GM19324 (cell line): ENCODE results near the gene SLC66A1.

ENCODE experiments used
- ATAC-seq: cut with Tn5 transposase; IDR thresholded peaks from one replicate; pipeline ENCODE4 v1.9.1; 2021; ENCODE audit warnings: mild to moderate bottlenecking, moderate library complexity; ENCODE audit not compliant: unreplicated experiment, low FRiP score

Gene SLC66A1

DNA sequence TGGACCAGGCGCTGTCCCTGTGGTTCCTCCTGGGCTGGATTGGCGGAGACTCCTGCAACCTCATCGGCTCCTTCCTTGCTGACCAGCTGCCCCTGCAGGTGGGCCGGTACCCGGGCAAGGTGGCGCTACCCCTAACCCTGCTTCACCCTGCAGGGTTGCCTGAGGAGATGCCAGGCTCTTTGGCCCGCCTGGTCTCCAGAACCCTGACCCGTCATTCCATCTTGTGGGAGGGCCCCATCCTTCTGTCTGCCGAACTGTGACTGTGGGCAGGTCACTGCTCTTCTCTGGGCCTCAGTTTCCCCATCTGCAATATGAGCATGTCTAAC lies 12.5 kb downstream of the SLC66A1 start:
- ATAC-seq = no peak

DNA sequence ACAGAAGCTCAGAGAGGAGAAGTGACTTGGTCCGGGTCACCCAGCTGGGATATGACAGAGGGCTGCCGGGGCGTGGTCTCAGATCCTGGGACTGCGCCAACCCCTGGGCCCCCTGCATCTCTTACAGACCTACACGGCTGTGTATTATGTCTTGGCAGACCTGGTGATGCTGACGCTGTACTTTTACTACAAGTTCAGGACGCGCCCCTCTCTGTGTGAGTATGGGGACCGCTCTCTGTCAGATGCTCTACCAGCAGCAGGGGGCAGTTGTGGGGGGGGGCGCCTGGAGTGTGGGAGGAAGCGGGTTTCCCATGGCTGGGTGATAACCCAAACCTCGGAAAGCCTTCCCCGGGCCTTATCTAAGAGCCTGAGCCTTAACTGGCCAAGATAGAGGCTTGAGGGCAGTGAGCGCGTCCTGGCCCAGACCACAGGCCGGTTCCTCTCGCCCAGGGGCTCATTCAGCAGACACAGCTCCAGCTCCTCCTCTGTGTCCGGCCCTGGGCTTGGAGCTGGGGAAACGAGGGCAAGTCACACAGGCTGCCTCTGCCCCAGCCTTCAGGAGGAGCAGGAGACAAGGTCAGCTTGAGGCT lies 13.3 kb downstream of the SLC66A1 start:
- no peak for ATAC-seq

DNA sequence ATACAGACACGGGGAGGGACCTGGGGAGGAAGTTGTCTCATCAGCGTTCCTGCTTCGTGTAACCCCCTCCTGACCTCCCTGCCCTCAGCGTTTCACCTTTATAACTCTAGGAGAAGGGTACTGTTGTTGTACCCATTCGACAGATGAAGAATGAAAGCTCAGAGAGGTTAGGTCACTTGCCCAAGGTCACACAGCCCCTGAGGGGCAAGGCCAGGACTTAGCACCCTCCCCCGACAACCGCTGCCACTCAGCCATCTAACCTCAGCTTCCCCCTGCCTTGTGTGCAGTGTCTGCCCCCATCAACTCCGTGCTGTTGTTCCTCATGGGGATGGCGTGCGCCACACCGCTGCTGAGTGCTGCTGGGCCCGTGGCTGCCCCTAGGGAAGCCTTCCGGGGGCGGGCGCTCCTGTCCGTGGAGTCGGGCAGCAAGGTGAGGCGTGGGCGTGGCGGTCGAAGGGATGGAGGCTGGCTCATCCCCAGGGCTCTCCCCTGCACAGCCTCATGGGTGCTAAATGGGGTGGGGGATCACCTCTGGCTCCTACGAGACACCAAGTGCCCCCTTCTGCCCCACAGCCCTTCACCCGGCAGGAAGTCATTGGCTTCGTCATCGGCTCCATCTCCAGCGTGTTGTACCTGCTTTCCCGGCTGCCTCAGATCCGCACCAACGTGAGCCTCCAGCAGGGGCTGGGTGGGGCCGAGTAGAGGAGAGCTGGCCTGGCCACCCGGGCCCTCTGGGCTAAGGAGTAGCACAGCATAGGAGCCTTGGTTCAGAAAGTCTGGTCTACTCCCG lies 14.0 kb downstream of the SLC66A1 start:
- ATAC-seq = no peak

DNA sequence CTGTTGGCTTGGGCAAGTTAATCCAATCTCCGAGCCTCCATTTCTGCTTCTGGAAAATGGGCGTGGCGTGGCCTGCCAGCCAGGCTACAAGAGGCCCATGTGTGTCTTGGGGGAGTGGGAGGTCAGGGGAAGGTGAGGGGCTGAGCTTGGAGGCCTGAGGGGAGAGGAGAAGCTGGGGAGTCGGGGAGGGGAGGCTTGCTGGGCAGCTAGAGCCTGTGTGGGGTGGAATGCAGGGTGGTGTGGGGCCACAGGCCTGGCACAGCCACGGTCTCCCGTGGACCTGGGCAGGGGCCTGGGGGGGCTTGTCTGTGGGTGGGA lies 14.6 kb downstream of the SLC66A1 start:
- ATAC-seq = no peak

DNA sequence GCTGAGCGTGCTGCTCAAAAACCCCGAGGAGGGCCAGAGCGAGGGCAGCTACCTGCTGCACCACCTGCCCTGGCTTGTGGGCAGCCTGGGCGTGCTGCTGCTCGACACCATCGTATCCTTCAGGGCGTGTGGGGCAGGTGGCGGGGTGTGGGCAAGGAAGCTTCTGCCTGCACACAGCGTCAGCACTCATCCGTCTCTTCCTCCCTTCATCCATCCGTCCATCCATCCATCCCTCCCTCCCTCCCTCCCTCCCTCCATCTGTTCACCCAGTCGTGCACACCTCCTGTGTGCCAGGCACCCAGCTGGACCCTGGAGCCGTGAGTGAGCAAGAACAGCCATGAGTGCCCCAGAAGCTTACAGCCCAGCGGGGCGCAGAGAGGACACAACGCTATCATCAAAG lies 15.2 kb downstream of the SLC66A1 start:
- no peak for ATAC-seq

DNA sequence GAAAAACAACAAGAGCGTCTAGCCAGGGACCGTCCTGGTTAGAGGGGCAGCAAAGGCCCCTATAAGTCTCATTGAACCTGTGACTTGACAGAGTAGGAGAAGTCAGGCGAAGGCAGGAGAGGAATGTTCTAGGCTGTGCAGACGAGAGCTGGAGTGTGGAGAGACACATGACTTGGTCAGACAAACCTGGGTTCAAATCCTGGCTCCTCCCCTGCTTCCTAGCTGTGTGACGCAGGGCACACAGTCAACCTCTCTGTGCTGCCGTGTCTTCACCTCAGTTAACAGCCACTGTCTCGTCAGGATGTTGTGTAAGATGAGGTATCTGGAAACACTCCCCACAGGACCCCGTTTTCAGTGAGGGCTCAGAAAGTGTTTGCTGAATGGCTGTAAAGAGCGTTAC lies 15.6 kb downstream of the SLC66A1 start:
- ATAC-seq = no peak

DNA sequence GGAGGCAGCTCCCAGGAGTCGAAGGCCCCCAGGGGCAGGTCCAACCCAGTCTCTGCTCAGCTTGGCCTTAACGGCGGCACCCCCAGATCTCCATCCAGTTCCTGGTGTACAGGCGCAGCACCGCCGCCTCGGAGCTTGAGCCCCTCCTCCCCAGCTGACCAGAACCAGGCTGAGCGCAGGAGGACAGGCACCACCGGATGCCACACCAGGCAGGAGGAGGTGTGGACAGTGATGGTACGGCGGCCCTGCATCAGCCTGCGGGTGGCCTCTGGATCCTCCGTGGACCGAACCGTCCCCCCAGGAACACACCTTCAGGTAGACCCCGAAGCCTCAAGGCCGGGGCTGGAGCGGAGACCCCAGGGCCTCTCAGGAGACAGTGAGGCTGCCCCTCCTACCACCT lies 16.4 kb downstream of the SLC66A1 start:
- ATAC-seq = no peak

DNA sequence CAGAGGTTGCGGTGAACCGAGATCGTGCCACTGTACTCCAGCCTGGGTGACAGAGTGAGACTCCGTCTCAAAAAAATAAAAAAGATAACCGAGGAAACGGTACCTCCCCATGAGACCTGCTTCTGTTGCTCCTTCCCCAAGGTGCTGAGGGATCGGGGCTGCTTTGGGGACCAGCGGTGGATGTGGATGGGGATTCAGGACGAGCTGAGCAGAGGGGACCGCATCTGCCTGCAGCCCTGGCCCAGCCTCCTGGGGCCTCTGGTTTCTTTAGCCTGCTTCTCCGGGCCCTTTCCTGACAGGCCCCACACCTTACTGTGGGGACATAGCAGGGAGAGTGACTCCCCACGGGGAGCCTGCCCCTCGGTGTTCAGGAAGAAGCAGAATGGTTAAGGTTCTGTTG lies 17.1 kb downstream of the SLC66A1 start:
- no peak for ATAC-seq

DNA sequence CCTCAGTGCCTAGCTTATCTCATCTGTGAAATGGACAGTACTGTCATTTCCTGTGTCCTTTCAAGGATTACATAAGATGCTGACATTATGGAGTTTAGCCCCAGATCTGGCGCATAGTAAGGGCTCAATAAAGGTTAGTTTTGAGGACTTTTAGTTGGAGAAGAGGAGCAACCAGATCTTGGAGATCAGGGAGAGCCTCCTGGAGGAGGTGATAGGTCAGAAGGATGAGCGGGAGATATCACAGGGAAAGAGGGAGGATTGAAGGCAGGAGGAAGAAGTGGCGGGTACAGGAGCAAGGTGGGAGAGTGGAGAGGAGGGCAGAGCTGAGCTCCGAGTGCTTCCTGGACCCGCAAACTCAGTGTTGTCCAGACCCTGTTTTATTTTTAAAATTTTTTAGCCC lies 17.5 kb downstream of the SLC66A1 start:
- ATAC-seq = no peak

DNA sequence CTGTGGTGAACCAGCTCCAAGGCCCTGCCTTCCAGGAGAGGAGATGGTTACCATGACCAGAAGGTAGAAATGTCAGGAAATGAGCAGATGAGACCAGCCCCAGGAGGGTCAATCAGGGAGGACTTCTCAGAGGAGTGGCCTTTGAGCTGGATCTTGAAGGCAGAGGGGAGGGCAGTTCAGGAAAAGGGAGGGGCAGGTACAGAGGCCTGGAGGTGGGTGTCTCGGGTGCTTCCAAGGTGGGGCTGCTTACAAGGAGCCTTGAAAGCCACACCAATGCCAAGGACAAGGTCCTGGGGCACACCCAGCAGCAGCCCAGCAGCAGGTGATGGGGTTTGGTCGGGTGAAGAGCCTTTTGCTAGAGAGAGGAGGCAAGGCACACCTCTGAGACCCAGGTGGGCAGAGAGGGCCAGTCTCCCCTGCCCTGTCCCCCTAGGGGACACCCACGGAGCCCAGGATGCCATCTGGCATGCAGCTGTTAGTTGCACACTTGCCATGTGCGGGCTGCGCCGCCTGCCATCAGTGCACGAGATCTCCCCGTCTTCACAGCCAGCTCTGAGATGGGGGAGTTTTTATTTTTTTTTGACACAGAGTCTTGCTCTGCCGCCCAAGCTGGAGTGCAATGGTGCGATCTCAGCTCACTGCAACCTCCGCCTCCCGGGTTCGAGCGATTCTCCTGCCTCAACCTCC lies 18.5 kb downstream of the SLC66A1 start:
- no peak for ATAC-seq

DNA sequence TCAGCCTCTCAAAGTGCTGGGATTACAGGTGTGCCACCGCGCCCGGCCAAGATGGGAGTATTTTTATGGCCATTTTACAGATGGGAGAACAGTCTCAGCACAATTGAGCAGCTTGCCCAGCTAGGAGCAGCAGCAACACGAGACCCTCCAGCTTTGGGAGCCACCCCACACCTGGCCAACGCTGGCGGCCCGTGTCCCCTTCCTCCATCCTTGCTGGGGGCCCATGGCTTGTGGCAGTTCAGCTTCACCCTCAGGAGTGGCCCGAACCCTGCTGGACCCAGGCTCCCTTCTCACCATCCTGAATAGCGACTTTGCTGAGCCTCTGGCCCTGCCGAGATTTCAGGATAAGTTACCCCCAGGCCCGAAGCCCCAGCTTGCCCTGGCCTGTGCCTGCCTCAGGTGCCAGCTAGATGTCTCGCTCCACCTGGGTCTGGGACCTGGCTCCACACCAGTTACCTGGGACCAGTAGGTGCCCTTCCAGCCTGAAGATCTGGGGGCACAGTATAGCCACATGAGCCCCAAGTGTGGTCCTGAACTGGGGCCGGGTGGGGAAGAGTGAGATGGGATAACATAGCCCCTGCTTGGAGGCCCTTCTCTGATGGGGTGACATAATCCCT lies 19.2 kb downstream of the SLC66A1 start:
- no peak for ATAC-seq

DNA sequence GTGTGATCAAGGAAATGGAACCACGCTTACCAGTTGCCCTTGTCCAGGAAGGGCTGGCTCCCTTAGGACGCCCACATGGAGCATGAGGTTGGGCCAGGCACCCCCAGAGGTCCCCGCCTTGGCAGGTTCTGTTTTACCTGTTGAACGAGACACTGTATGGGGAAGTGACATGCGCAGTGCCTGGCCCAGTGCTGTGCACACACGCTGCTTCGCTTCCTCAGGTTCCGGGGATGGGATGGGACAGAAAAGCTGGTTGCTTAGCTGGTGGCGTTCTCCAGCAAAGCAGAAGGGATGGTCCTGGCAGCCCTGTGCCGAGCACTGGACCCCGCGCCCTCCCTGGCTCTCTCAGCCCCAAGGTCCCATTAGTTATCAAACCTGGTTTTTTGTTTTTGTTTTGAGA lies 20.7 kb downstream of the SLC66A1 start:
- ATAC-seq = no peak

DNA sequence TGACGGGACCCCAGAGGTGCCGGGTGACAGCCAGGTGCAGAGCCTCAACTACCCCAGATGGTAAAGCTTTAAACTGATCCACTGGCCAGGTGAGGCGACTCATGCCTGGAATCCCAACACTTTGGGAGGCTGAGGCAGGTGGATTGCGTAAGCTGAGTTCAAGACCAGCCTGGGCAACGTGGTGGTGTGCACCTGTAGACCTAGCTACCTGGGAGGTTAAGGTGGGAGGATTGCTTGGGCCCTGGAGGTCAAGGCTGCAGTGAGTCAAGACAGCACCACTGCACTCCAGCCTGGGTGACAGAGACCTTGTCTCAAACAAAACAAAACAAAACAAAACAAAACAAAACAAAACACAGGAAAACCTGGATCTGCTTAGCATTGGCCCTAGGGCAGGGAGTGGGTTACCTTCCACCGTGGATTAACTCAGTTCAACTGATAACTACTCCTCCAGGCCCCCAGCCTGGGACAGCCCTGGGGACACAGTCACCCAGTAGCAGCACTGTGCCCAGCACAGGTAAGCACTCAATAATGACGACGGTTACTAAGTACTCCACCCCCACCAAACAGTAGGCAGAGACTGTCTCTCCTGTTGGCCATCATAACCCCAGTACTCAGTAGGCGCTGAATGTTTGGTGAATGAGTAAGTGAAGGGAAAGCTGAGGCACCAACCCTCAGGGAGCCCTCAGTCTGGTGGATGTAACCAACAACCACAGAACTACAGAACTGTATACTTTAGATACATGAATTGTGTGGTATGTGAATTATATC lies 21.6 kb downstream of the SLC66A1 start:
- ATAC-seq = no peak

DNA sequence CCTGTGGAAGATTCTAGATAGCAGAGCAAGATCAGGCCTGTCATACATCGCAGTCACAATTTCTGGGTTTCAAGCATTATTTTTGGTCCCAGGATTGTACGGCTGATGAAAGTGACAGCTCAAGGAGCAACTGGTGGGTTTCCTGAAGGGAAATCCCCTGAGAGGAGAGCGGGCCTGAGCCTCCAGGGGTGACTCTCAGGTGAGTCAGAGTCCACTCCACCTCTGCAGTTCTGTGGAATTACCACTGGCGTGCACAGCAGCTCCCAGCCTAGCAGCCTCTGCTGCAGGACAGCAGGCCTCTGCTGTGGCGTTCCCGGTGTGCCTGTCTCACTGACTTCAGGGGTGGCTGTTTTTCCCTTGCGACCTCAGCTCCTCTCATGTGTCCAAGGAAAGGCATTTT lies 24.4 kb downstream of the SLC66A1 start:
- no peak for ATAC-seq

DNA sequence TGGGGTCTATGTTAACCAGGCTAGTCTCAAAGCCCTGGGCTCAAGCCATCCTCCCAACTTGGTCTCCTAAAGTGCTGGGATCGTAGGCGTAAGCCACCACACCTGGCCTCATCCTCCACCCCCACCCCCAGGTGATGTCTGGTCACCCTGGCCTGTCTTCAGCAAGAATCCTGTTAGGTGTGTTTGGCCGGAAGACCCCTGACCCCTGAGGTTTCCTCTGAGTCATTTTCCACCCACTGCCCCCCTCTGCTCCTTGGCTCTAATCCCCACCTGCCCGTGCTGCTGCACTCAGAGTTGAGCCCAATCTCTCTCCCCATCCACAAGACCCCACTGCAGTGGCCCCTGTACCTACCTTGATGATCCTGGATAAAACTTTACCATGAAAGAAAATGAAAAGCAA lies 25.2 kb downstream of the SLC66A1 start:
- no peak for ATAC-seq

DNA sequence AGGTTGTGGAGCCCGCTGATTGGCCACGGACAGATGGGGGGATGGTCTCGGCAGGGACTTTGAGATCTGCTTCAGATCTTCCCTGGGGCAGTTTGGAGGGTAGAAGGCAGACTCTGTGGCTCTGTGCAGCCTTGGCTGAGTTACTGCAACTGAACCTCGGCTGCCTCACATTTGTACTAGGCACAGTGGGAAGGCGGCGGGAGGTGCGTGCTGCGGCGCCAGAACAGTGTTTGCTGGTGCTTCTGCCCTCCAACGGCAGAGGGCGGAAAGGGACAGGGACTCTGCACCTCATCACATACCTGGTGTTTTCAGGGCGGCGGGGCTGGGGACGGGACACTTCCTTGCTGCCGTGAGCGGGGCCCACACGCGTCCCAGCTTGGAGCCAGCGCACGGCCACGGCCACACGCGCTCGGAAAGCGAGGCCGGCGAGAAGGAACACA lies 26.2 kb downstream of the SLC66A1 start:
- ATAC-seq = no peak

DNA sequence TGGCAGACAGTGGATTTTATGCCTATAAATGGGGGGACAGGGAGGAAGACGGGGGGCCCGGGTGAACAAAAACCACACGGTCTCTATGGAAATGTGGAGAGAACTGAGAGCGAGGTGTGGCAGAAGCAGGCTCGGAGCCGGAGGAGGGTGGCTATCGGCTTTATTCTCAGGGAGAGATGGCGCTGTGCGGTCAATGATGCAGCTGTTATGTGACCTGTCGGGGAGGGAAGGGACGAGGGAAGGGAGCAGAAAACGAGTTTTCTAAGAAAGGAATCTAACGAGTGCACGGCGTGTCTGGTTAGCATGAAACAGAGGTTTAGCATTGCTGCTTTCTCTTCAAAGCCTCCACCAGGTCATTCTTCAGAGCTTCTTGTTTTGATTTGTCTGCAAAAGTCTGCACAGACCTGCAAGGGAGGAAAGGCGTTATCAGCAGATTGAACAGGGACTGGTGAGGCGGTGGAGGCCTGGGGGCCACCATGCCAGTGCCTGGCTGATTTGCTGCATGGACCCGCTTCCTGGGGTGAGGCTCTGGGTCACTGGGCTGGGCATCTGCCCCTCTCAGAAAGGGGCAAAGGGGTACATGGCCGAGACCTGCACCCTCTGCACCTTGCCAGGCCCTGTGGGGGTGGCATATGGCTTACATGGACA lies 27.2 kb downstream of the SLC66A1 start:
- no peak for ATAC-seq

DNA sequence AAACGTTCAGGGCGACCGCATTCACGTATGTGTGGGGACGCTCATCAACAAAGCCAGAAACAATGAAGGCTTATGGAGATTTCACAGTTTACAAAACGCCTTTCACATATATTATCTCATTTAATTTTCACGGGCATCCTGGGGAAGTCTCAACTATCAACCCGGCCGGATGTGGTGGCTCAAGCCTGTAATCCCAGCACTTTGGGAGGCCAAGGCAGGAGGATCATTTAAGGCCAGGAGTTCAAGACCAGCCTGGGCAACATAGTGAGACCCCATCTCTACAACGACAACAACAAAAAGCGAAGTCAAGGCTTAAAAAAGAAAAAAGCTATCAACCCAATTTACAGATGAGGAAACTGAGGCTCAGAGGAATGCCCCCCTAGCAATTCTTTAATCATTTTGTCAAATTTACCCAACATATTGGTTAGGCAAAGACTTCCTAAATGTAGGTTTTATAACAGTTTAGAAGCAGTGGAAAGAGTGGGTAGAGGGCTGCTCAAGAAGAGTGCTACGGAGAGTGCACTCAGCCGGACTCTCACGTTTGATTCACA lies 28.3 kb downstream of the SLC66A1 start:
- ATAC-seq = no peak

DNA sequence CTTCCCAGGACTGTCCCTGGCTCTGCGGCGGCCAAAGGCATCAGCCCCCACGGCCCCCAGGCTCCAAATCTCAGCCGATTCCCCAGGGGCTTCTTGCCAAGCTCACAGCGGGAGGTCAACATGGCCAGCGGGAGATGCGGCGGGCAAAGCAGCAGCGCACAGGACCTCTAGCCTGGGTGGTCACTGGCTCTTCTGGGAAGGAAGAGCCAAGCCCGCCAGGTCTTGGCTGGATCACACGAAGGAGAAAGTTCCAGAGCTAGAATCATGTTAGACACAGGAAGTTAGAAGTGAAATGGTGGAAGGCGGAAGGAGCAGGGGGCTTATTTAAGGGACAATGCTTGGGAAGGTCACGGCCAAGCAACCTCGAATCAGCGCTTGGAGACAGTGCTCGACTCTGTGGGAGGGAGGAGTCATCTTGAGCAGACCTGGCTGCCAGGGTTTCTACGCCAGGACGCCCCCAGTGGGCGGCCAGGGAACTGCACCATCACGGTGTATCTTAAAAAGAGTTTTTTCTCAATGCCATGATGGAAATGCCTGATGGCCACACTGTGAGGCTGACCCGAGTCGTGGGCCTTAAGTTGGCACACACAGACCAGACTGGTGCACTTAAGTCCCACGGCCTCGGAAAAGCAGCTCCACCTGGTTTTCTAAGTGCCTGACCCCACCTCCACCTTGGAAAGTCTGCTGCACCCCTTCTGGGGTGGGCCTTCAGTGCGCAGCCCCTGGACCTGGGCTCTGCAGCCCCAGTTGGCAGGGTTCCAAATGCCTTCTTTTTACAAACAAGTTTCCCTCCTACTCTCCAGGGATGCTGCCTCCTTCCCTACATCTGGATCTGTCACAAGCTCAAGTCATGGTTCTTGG lies 29.3 kb downstream of the SLC66A1 start:
- ATAC-seq = no peak
